Naive thymus-derived CD8-positive, alpha-beta T cell (primary cell): ENCODE measurements around the gene TFEB. TPM values are rescaled to one million over a fixed set of nuclear protein-coding genes. Genes with fewer than 3 reads are reported as not detected.

Experiments used
- ATAC-seq, 2 donors: fragments of 150-1000 bp; cut with Tn5 transposase in 1 of 2; sonication (Bioruptor Pico), chemical (Tn5 transposase) in 1 of 2; 1 replicate in 1 of 2; 2 replicates in 1 of 2; pipeline ENCODE4 v1.10.0; 2021; ENCODE audit warnings: mild to moderate bottlenecking in 2 of 2, moderate library complexity in 2 of 2
- POLR2A ChIA-PET: fragments of 350-600 bp; sonication (Branson Sonifier 250); formaldehyde crosslinking; loops from one replicate; lab custom pipeline; 2021; ENCODE audit warnings: antibody characterized with exemption; lab: Charles Lee
- DNase-seq, 10 donors: peaks; one replicate each; pipeline versions ENCODE4 v3.0.0 to v3.0.0-alpha.2; 2020 to 2022
- H3K27ac Mint-ChIP-seq, 10 donors: one replicate each; pipeline ENCODE4 v1.8.0; 2020 to 2022; ENCODE audit warnings: mild to moderate bottlenecking in 10 of 10, mixed read lengths in 10 of 10, moderate library complexity in 4 of 10, inconsistent platforms in 1 of 10
- H3K27me3 Mint-ChIP-seq, 5 donors: one replicate each; pipeline ENCODE4 v1.8.0; 2021 to 2022; ENCODE audit warnings: mixed read lengths in 5 of 5
- H3K36me3 Mint-ChIP-seq, 3 donors: one replicate each; pipeline ENCODE4 v1.8.0; 2020 to 2022; ENCODE audit warnings: mixed read lengths in 3 of 3, mild to moderate bottlenecking in 2 of 3, inconsistent platforms in 1 of 3
- H3K4me1 Mint-ChIP-seq, 4 donors: one replicate each; pipeline ENCODE4 v1.8.0; 2021 to 2022; ENCODE audit warnings: mixed read lengths in 4 of 4
- H3K4me3 Mint-ChIP-seq, 10 donors: one replicate each; pipeline ENCODE4 v1.8.0; 2020 to 2022; ENCODE audit warnings: mild to moderate bottlenecking in 10 of 10, mixed read lengths in 10 of 10, moderate library complexity in 6 of 10, inconsistent platforms in 1 of 10
- H3K9me3 Mint-ChIP-seq, 9 donors: one replicate each; pipeline ENCODE4 v1.8.0; 2020 to 2022; ENCODE audit warnings: mixed read lengths in 9 of 9, mild to moderate bottlenecking in 3 of 9, inconsistent platforms in 1 of 9, moderate library complexity in 1 of 9
- polyA plus RNA-seq, 3 donors: library from polyadenylated mRNA; unstranded; fragments of 300-500 nt; fragmentation: Illumina TruSeq; gene quantifications; one replicate each; pipeline ENCODE4 v1.2.3, GENCODE V29; 2021
- total RNA-seq, 8 experiments: library from RNA in 2 of 8; stranded (reverse) in 2 of 8; gene quantifications; one replicate each; pipeline ENCODE4 v1.2.3 and lab custom pipeline; 2021 to 2026

TFEB gene
- total and polyA plus RNA-seq, 5 experiments from 2014 or later, result 2.6 to 10.8 (median 9.2) TPM

GRCh38 chr6:41636833-41637193, 98.6 kb downstream of the TFEB start:
- POLR2A ChIA-PET, result no interaction called here
- Mint-ChIP-seq H3K27me3 (peaks cover 26 to 61% (median 39%) of the 10 kb centered on the region in 5 donors), H3K4me3 (peak overlapping the region in 6 of 10 donors; percentile 33 to 67 (median 38)), H3K9me3 (peaks cover 0 to 2% (median 0%) of the 10 kb centered on the region in 9 donors), H3K36me3 (peaks cover 0 to 3% (median 0%) of the 10 kb centered on the region in 3 donors), H3K27ac (peak overlapping the region in 1 of 10 donors; percentile 50), H3K4me1 (peaks cover 3 to 13% (median 9%) of the 10 kb centered on the region in 4 donors)
- DNase-seq, result peak in 1 of 10 donors; percentile 51
- ATAC-seq, result no peak

DNA sequence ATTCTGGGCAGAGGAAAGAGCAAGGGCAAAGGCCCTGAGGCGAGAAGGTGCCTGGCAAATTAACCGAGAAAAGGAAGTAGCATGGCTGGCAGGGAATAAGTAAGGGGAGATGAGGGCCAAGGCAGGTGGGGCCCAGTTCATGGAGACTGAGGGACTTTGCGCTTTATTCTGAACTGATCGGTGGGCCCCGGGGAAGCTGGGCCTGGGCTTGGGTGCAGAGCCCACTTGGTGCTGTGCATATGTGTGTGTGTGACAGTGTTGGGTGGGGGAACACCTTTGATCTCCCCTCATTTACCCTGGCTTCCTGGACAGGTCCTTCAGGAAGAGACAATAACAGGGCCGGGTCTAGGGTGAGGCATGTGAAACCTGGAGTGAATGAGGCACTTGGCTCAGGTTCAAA, 100.0 kb downstream of the TFEB start:
- Mint-ChIP-seq H3K4me3 (no peak overlapping the region), H3K27me3 (peaks cover 23 to 56% (median 31%) of the 10 kb centered on the region in 5 donors), H3K36me3 (peaks cover 0 to 3% (median 0%) of the 10 kb centered on the region in 3 donors), H3K9me3 (peaks cover 0 to 2% (median 0%) of the 10 kb centered on the region in 9 donors), H3K4me1 (peaks cover 3 to 13% (median 9%) of the 10 kb centered on the region in 4 donors), H3K27ac (peak overlapping the region in 1 of 10 donors; percentile 19)
- peak in 1 of 10 donors; percentile 4 for DNase-seq
- ATAC-seq, result no peak
- POLR2A ChIA-PET, result no interaction called here

GRCh38 chr6:41634657-41635056, 100.8 kb downstream of the TFEB start:
- Mint-ChIP-seq H3K4me1 (peaks cover under 1 to 12% (median 9%) of the 10 kb centered on the region in 4 donors), H3K27me3 (peaks cover 21 to 51% (median 28%) of the 10 kb centered on the region in 5 donors), H3K9me3 (peaks cover 0 to under 1% (median 0%) of the 10 kb centered on the region in 9 donors), H3K36me3 (peaks cover 0 to 1% (median 0%) of the 10 kb centered on the region in 3 donors), H3K27ac (no peak overlapping the region), H3K4me3 (no peak overlapping the region)
- POLR2A ChIA-PET, result no interaction called here
- DNase-seq, result peak in 1 of 10 donors; percentile 28
- ATAC-seq, result no peak

Other genes with a start within 250 kb of the TFEB start
- gene FOXP4, start 189.2 kb downstream of the TFEB start, total RNA-seq, result 1 to 10 TPM; 3.9 to 5.1 TPM
- under 1 TPM; 0.07 to 0.19 (median 0.15) TPM for gene FOXP4, start 189.2 kb downstream of the TFEB start, polyA plus RNA-seq
- not detected for gene MDFI, start 97.1 kb downstream of the TFEB start, total RNA-seq
- gene MDFI, start 97.1 kb downstream of the TFEB start, polyA plus RNA-seq, result not detected
- not detected for gene PGC, start 11.8 kb upstream of the TFEB start, total RNA-seq
- gene PGC, start 11.8 kb upstream of the TFEB start, polyA plus RNA-seq, result not detected
- gene FRS3, start 44.3 kb upstream of the TFEB start, total RNA-seq, result 1 to 10 TPM; 7.5 to 7.6 TPM
- gene FRS3, start 44.3 kb upstream of the TFEB start, polyA plus RNA-seq, result 1 to 10 TPM in 2 of 3 donors, under 1 TPM in 1; 0.91 to 2.8 (median 2.1) TPM
- not detected for gene PRICKLE4, start 45.2 kb upstream of the TFEB start, total RNA-seq
- not detected for gene PRICKLE4, start 45.2 kb upstream of the TFEB start, polyA plus RNA-seq
- 100 to 1,000 TPM; 134 to 135 TPM for gene TOMM6, start 52.1 kb upstream of the TFEB start, total RNA-seq
- gene TOMM6, start 52.1 kb upstream of the TFEB start, polyA plus RNA-seq, result 100 to 1,000 TPM; 433 to 440 (median 433) TPM
- 1 to 10 TPM; 2.0 to 3.0 TPM for gene USP49, start 159.8 kb upstream of the TFEB start, total RNA-seq
- under 1 TPM; 0.34 to 0.48 (median 0.42) TPM for gene USP49, start 159.8 kb upstream of the TFEB start, polyA plus RNA-seq
- 10 to 100 TPM in 1 of 2 experiments, 1 to 10 TPM in 1; 8.8 to 12.5 TPM for gene MED20, start 185.5 kb upstream of the TFEB start, total RNA-seq
- 1 to 10 TPM; 2.8 to 5.1 (median 4.3) TPM for gene MED20, start 185.5 kb upstream of the TFEB start, polyA plus RNA-seq
- 1 to 10 TPM; 5.3 to 7.6 TPM for gene BYSL, start 185.9 kb upstream of the TFEB start, total RNA-seq
- gene BYSL, start 185.9 kb upstream of the TFEB start, polyA plus RNA-seq, result 1 to 10 TPM; 3.5 to 7.5 (median 4.9) TPM
- gene CCND3, start 206.2 kb upstream of the TFEB start, total RNA-seq, result 100 to 1,000 TPM; 282 to 291 TPM
- gene CCND3, start 206.2 kb upstream of the TFEB start, polyA plus RNA-seq, result 100 to 1,000 TPM; 519 to 765 (median 628) TPM